Neural cell (in vitro differentiated cells): ENCODE measurements around the gene COPS7B. TPM values are rescaled to one million over a fixed set of nuclear protein-coding genes. Genes with fewer than 3 reads are reported as not detected.

Source experiments
- H2AFZ ChIP-seq: fragments of 200-600, 300-800 bp; sonication (generic), shearing (Covaris generic); 2 replicates; pipeline ENCODE4 v1.6.0; 2014; ENCODE audit warnings: low read depth, mild to moderate bottlenecking, antibody characterized with exemption, low read length, moderate library complexity
- H3F3A ChIP-seq: fragments of 200-600 bp; shearing (Covaris generic); 2 replicates; pipeline ENCODE4 v1.6.1; 2016; ENCODE audit warnings: mild to moderate bottlenecking, moderate library complexity, mixed read lengths, antibody characterized with exemption, low read length; ENCODE audit not compliant: insufficient read depth, poor library complexity, severe bottlenecking
- H3K27ac ChIP-seq: fragments of 200-600, 300-800 bp; sonication (generic), shearing (Covaris generic); 2 replicates; pipeline ENCODE4 v1.5.1; 2014; ENCODE audit warnings: mild to moderate bottlenecking, low read length, moderate library complexity
- H3K27me3 ChIP-seq: fragments of 300-800, 200-600 bp; sonication (generic), shearing (Covaris generic); 2 replicates; pipeline ENCODE4 v1.6.0; 2014; ENCODE audit warnings: mild to moderate bottlenecking, low read depth, low read length, moderate library complexity; ENCODE audit not compliant: insufficient read depth
- H3K36me3 ChIP-seq: fragments of 300-800, 200-600 bp; sonication (generic), shearing (Covaris generic); 2 replicates; pipeline ENCODE4 v1.5.1; 2014; ENCODE audit warnings: mild to moderate bottlenecking, antibody characterized with exemption, low read length, moderate library complexity; ENCODE audit not compliant: insufficient read depth
- H3K4me2 ChIP-seq: fragments of 300-800, 200-600 bp; sonication (generic), shearing (Covaris generic); 2 replicates; pipeline ENCODE4 v1.6.0; 2014; ENCODE audit warnings: mild to moderate bottlenecking, low read length
- H3K4me3 ChIP-seq: fragments of 300-800, 200-600 bp; sonication (generic), shearing (Covaris generic); 2 replicates; pipeline ENCODE4 v1.5.1; 2014; ENCODE audit warnings: mild to moderate bottlenecking, low read length, moderate library complexity
- H3K79me2 ChIP-seq: fragments of 200-600 bp; shearing (Covaris generic); replicated peaks from 2 replicates; pipeline ENCODE4 v1.6.0; 2014; ENCODE audit warnings: mild to moderate bottlenecking, low read length, moderate library complexity; ENCODE audit not compliant: insufficient read depth
- H3K9ac ChIP-seq: fragments of 300-800, 200-600 bp; sonication (generic), shearing (Covaris generic); 2 replicates; pipeline ENCODE4 v1.6.1; 2016; ENCODE audit warnings: mild to moderate bottlenecking, low read length, mixed read lengths
- H3K9me2 ChIP-seq: fragments of 200-600 bp; shearing (Covaris generic); 2 replicates; pipeline ENCODE4 v1.6.1; 2016; ENCODE audit warnings: mild to moderate bottlenecking, low read length, mixed read lengths; ENCODE audit not compliant: insufficient read depth
- H3K9me3 ChIP-seq: fragments of 200-600, 300-800 bp; sonication (generic), shearing (Covaris generic); 2 replicates; pipeline ENCODE4 v1.6.1; 2016; ENCODE audit warnings: mild to moderate bottlenecking, mixed run types, low read length, moderate library complexity, mixed read lengths
- H4K20me1 ChIP-seq: fragments of 200-600 bp; shearing (Covaris generic); 2 replicates; pipeline ENCODE4 v1.6.1; 2016; ENCODE audit warnings: mild to moderate bottlenecking, mixed run types; ENCODE audit not compliant: insufficient read depth
- CTCF ChIP-seq: fragments of 450-650 bp; IDR thresholded peaks from 2 replicates; pipeline ENCODE4 v1.5.1; 2014; ENCODE audit warnings: antibody characterized with exemption, mild to moderate bottlenecking, moderate library complexity; ENCODE audit not compliant: poor library complexity, severe bottlenecking
- EP300 ChIP-seq: fragments of 450-650 bp; conservative IDR thresholded peaks from 2 replicates; pipeline ENCODE4 v1.6.1; 2014; ENCODE audit warnings: antibody characterized with exemption, mild to moderate bottlenecking, moderate library complexity; ENCODE audit not compliant: poor library complexity, severe bottlenecking
- EZH2 ChIP-seq: fragments of 200-600, 300-800 bp; shearing (Covaris generic), sonication (generic); IDR thresholded peaks from 2 replicates; pipeline ENCODE4 v1.6.1; 2014; ENCODE audit warnings: antibody characterized with exemption, low read length, borderline replicate concordance, mild to moderate bottlenecking; ENCODE audit not compliant: insufficient read depth, poor library complexity, severe bottlenecking
- MXI1 ChIP-seq: fragments of 450-650 bp; conservative IDR thresholded peaks from 2 replicates; pipeline ENCODE4 v1.6.1; 2014; ENCODE audit warnings: antibody characterized with exemption, mild to moderate bottlenecking; ENCODE audit not compliant: poor library complexity, severe bottlenecking
- POLR2AphosphoS5 ChIP-seq: IDR thresholded peaks from 2 replicates; pipeline ENCODE4 v1.6.1; 2012
- RAD21 ChIP-seq: fragments of 450-650 bp; conservative IDR thresholded peaks from 2 replicates; pipeline ENCODE4 v1.6.1; 2014; ENCODE audit warnings: antibody characterized with exemption, mild to moderate bottlenecking, moderate library complexity
- REST ChIP-seq: IDR thresholded peaks from 2 replicates; pipeline ENCODE4 v1.6.1; 2012; ENCODE audit warnings: borderline replicate concordance
- SMC3 ChIP-seq: fragments of 450-650 bp; conservative IDR thresholded peaks from 2 replicates; pipeline ENCODE4 v1.6.1; 2014; ENCODE audit warnings: antibody characterized with exemption, mild to moderate bottlenecking, moderate library complexity; ENCODE audit not compliant: poor library complexity
- TAF1 ChIP-seq: IDR thresholded peaks from 2 replicates; pipeline ENCODE4 v1.6.1; 2012; ENCODE audit warnings: low read depth
- polyA minus RNA-seq: library from RNA; depleted of rRNA, polyadenylated mRNA; stranded (reverse); fragments of >200 nt; gene quantifications from 2 replicates; pipeline ENCODE4 v1.2.3, GENCODE V29; 2014
- polyA plus RNA-seq: library from polyadenylated mRNA; depleted of rRNA; stranded (reverse); fragments of >200 nt; gene quantifications from 2 replicates; pipeline ENCODE4 v1.2.3, GENCODE V29; 2014

Gene COPS7B
- polyA plus RNA-seq (21.9 and 23.8 TPM in 2 replicates), polyA minus RNA-seq (31.9 and 33.6 TPM in 2 replicates)

- peaks cover 30% of the 10 kb centered on the region for H3K79me2 ChIP-seq
- no peaks in the 10 kb centered on the region for H3K27me3 ChIP-seq
- H3K4me2 ChIP-seq = peak within 1 kb of the TSS; percentile 62
- TF ChIP-seq EZH2 (no peak), TAF1 (peak; percentile 84), SMC3 (peak; percentile 52), CTCF (peak; percentile 70), MXI1 (peak; percentile 86), RAD21 (no peak), POLR2AphosphoS5 (peak; percentile 81), EP300 (peak; percentile 47), REST (peak; percentile 85)
- no peaks in the 10 kb centered on the region for H3K9me2 ChIP-seq
- H3K4me3 ChIP-seq = peak within 1 kb of the TSS; percentile 95
- H4K20me1 ChIP-seq = no peaks in the 10 kb centered on the region
- peak within 1 kb of the TSS; percentile 72 for H3K27ac ChIP-seq
- no peaks in the 10 kb centered on the region for H3K9me3 ChIP-seq
- no peaks in the 10 kb centered on the region for H3F3A ChIP-seq
- H3K9ac ChIP-seq = peak within 1 kb of the TSS; percentile 80
- peak within 1 kb of the TSS; percentile 77 for H2AFZ ChIP-seq
- H3K36me3 ChIP-seq = no peaks in the 10 kb centered on the region
Measured at GRCh38 chr2:231786177-231786916, at the start of gene COPS7B. TSS of gene COPS7B (plus strand) at chr2:231786445. CDS start at chr2:231788571, 2,126 bp downstream.

GRCh38 chr2:231737761-231738160 lies 48.5 kb upstream of the COPS7B start:
- Histone ChIP-seq H3K9me3 (no peaks in the 10 kb centered on the region), H3K9me2 (no peaks in the 10 kb centered on the region), H3K27ac (no peak overlapping the region), H4K20me1 (no peaks in the 10 kb centered on the region), H3K4me3 (no peak overlapping the region), H2AFZ (no peak overlapping the region), H3K27me3 (no peaks in the 10 kb centered on the region), H3K36me3 (peaks cover 8% of the 10 kb centered on the region), H3K4me2 (no peak overlapping the region), H3K79me2 (no peaks in the 10 kb centered on the region), H3K9ac (no peak overlapping the region), H3F3A (no peaks in the 10 kb centered on the region)
- TF ChIP-seq CTCF (no peak), RAD21 (no peak), POLR2AphosphoS5 (no peak), EZH2 (no peak), MXI1 (no peak), SMC3 (no peak), EP300 (no peak), REST (no peak), TAF1 (no peak)
